HepG2 (cell line): ENCODE data around the gene FGF21. TPM values are rescaled to one million over a fixed set of nuclear protein-coding genes. Genes with fewer than 3 reads are reported as not detected.
A peak's percentile ranks its signal among the peaks of the same experiment; 100 is the strongest.

Experiments used
- ELF1 ChIP-seq: sonication (generic); formaldehyde crosslinking; IDR thresholded peaks from 2 replicates; pipeline ENCODE4 v1.4.0; 2020; ENCODE audit warnings: missing genetic modification reagents
- ERF ChIP-seq: IDR thresholded peaks from 2 replicates; pipeline ENCODE4 v1.6.1; 2018; ENCODE audit warnings: missing biosample characterization, missing genetic modification reagents
- FOXP1 ChIP-seq, 2 experiments: fragments of 450-650 bp in 1 of 2; IDR thresholded peaks; 2 replicates each; pipeline ENCODE4 v1.6.1; 2017 to 2018; ENCODE audit warnings: antibody characterized with exemption in 1 of 2
- HDAC2 ChIP-seq: sonication (generic); formaldehyde crosslinking; IDR thresholded peaks from 2 replicates; pipeline ENCODE4 v1.4.0; 2020; ENCODE audit warnings: missing genetic modification reagents
- HOXA5 ChIP-seq: sonication (generic); formaldehyde crosslinking; IDR thresholded peaks from 2 replicates; pipeline ENCODE4 v1.4.0; 2020; ENCODE audit warnings: missing genetic modification reagents
- MAZ ChIP-seq, 2 experiments: sonication (generic) in 1 of 2; formaldehyde crosslinking in 1 of 2; IDR thresholded peaks; 2 replicates each; pipeline versions ENCODE4 v1.5.0 to v1.6.1; 2012 to 2020; ENCODE audit warnings: low read depth in 2 of 2, mild to moderate bottlenecking in 2 of 2, borderline replicate concordance in 1 of 2, improper control_type of control experiment in 1 of 2, low read length in 1 of 2, missing genetic modification reagents in 1 of 2, moderate library complexity in 1 of 2
- MYNN ChIP-seq: sonication (generic); formaldehyde crosslinking; IDR thresholded peaks from 2 replicates; pipeline ENCODE4 v1.4.0; 2020; ENCODE audit warnings: mild to moderate bottlenecking, low read depth, missing genetic modification reagents
- NCOA2 ChIP-seq: sonication (generic); formaldehyde crosslinking; IDR thresholded peaks from 2 replicates; pipeline ENCODE4 v1.8.0; 2022; ENCODE audit warnings: inconsistent platforms
- NR2C2 ChIP-seq: sonication (generic); formaldehyde crosslinking; IDR thresholded peaks from 2 replicates; pipeline ENCODE4 v1.4.0; 2020; ENCODE audit warnings: missing genetic modification reagents, mild to moderate bottlenecking, moderate library complexity, borderline replicate concordance
- RARG ChIP-seq: sonication (generic); formaldehyde crosslinking; IDR thresholded peaks from 2 replicates; pipeline ENCODE4 v1.4.0; 2020; ENCODE audit warnings: low read depth, mild to moderate bottlenecking, missing genetic modification reagents
- SOX13 ChIP-seq, 3 experiments: fragments of 450-650 bp in 1 of 3; sonication (generic) in 1 of 3; formaldehyde crosslinking in 1 of 3; IDR thresholded peaks in 2 of 3; conservative IDR thresholded peaks in 1 of 3; 2 replicates each; pipeline versions ENCODE4 v1.5.0 to v1.6.1; 2016 to 2020; ENCODE audit warnings: antibody characterized with exemption in 1 of 3, mild to moderate bottlenecking in 1 of 3, missing compliant biosample characterization in 1 of 3, missing genetic modification reagents in 1 of 3, moderate library complexity in 1 of 3
- SPEN ChIP-seq: sonication (generic); formaldehyde crosslinking; IDR thresholded peaks from 2 replicates; pipeline ENCODE4 v1.5.1; 2020; ENCODE audit warnings: low read depth, mild to moderate bottlenecking, missing genetic modification reagents
- TBX2 ChIP-seq: sonication (generic); formaldehyde crosslinking; IDR thresholded peaks from 2 replicates; pipeline ENCODE4 v1.5.0; 2020; ENCODE audit warnings: missing genetic modification reagents, mild to moderate bottlenecking, borderline replicate concordance
- TCF7 ChIP-seq: sonication (generic); IDR thresholded peaks from 2 replicates; pipeline ENCODE4 v1.6.1; 2016; ENCODE audit warnings: antibody characterized with exemption, low read depth
- TCF7L2 ChIP-seq: IDR thresholded peaks from 2 replicates; pipeline ENCODE4 v1.6.1; 2011; ENCODE audit warnings: mild to moderate bottlenecking, low read depth, low read length, moderate library complexity
- WIZ ChIP-seq: sonication (generic); formaldehyde crosslinking; IDR thresholded peaks from 2 replicates; pipeline ENCODE4 v1.5.1; 2020; ENCODE audit warnings: mild to moderate bottlenecking, missing genetic modification reagents
- ZBTB49 ChIP-seq: sonication (generic); formaldehyde crosslinking; IDR thresholded peaks from 2 replicates; pipeline ENCODE4 v1.4.0; 2020; ENCODE audit warnings: missing genetic modification reagents, borderline replicate concordance
- ZFY ChIP-seq: sonication (generic); formaldehyde crosslinking; IDR thresholded peaks from 2 replicates; pipeline ENCODE4 v1.4.0; 2020; ENCODE audit warnings: missing genetic modification reagents
- ZNF205 ChIP-seq: IDR thresholded peaks from 2 replicates; pipeline ENCODE4 v1.6.1; 2018; ENCODE audit warnings: missing biosample characterization, missing genetic modification reagents
- ZNF335 ChIP-seq: sonication (generic); formaldehyde crosslinking; IDR thresholded peaks from 2 replicates; pipeline ENCODE4 v1.4.0; 2020; ENCODE audit warnings: missing genetic modification reagents
- polyA plus RNA-seq, 8 experiments: library from polyadenylated mRNA; depleted of rRNA in 3 of 8; stranded (reverse) in 7 of 8; unstranded in 1 of 8; fragments of >200 nt; fragmentation: Illumina TruSeq in 4 of 8; extraction: Trizol in 4 of 8; gene quantifications; 2 replicates each; pipeline versions ENCODE4 v1.2.1 to v1.2.3, GENCODE V29; 2011 to 2016; ENCODE audit warnings: low read depth in 4 of 8, missing spikeins in 1 of 8, mixed read lengths in 1 of 8; ENCODE audit not compliant: insufficient read depth in 1 of 8
- total RNA-seq, 5 experiments: library from RNA; depleted of rRNA; stranded (reverse); fragments of >200 nt; fragmentation: Illumina TruSeq; extraction: Trizol; gene quantifications; 2 replicates each; pipeline ENCODE4 v1.2.3, GENCODE V29; 2016; ENCODE audit warnings: low read depth in 1 of 5
- TF ChIP-seq, protein P1 (sequence below): sonication (generic); formaldehyde crosslinking; IDR thresholded peaks from 2 replicates; pipeline ENCODE4 v1.8.0; 2022; ENCODE audit warnings: mild to moderate bottlenecking, missing genetic modification reagents, moderate library complexity
- TF ChIP-seq, protein P2 (sequence below): sonication (generic); formaldehyde crosslinking; IDR thresholded peaks from 2 replicates; pipeline ENCODE4 v1.4.0; 2020; ENCODE audit warnings: missing genetic modification reagents
- TF ChIP-seq, protein P3 (sequence below): IDR thresholded peaks from 2 replicates; pipeline ENCODE4 v1.6.1; 2016; ENCODE audit warnings: missing genetic modification reagents, missing compliant biosample characterization

The FGF21 gene
- total and polyA plus RNA-seq, 2 of the 13 experiments (the other 11 are each of a cell fraction or from before 2014, with no cell fraction given), result 0.17 TPM; not detected in 1

GRCh38 chr19:48780631-48781391 is 25.5 kb downstream of the FGF21 start (continued):
- TF ChIP-seq, protein P1, sequence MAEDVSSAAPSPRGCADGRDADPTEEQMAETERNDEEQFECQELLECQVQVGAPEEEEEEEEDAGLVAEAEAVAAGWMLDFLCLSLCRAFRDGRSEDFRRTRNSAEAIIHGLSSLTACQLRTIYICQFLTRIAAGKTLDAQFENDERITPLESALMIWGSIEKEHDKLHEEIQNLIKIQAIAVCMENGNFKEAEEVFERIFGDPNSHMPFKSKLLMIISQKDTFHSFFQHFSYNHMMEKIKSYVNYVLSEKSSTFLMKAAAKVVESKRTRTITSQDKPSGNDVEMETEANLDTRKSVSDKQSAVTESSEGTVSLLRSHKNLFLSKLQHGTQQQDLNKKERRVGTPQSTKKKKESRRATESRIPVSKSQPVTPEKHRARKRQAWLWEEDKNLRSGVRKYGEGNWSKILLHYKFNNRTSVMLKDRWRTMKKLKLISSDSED (CRISPR knock-in tag), result no peak
- peak; percentile 19; the same call in 1 of the 2 replicates for TF ChIP-seq ERF (CRISPR knock-in tag)
- TF ChIP-seq TBX2 (CRISPR knock-in tag), result peak; percentile 32; the same call in 1 of the 2 replicates
- no peak for TF ChIP-seq SPEN
- TF ChIP-seq SOX13 (IDR thresholded peaks at IDR 0.05), result no peak
- peak in 1 of 2 experiments; percentile 23; a peak in 1 of 4 replicates for TF ChIP-seq SOX13 (CRISPR knock-in tag; conservative IDR thresholded peaks at IDR 0.05 in 1 of 2, IDR thresholded peaks at IDR 0.05 in 1 of 2)
- 0 out of 2 replicates have a peak, but pooled peaks have one; percentile 18 for TF ChIP-seq MAZ (IDR thresholded peaks at IDR 0.05; ENCODE audit: borderline replicate concordance, low read depth, low read length)
- no peak for TF ChIP-seq MAZ (CRISPR knock-in tag; IDR thresholded peaks at IDR 0.05; ENCODE audit: low read depth)
- TF ChIP-seq MYNN (CRISPR knock-in tag), result no peak
- TF ChIP-seq TCF7, result peak; percentile 72
- TF ChIP-seq WIZ (CRISPR knock-in tag), result no peak
- TF ChIP-seq HDAC2 (CRISPR knock-in tag), result peak; percentile 47
- TF ChIP-seq ZFY, result 0 out of 2 replicates have a peak, but pooled peaks have one; percentile 24
- TF ChIP-seq, protein P2, sequence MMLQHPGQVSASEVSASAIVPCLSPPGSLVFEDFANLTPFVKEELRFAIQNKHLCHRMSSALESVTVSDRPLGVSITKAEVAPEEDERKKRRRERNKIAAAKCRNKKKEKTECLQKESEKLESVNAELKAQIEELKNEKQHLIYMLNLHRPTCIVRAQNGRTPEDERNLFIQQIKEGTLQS, result peak; percentile 64
- TF ChIP-seq TCF7L2, result no peak
- TF ChIP-seq NR2C2 (CRISPR knock-in tag), result 0 out of 2 replicates have a peak, but pooled peaks have one; percentile 28
- TF ChIP-seq RARG (CRISPR knock-in tag), result no peak
- no peak for TF ChIP-seq FOXP1 (IDR thresholded peaks at IDR 0.05)
- peak; percentile 42; the same call in 1 of the 2 replicates for TF ChIP-seq FOXP1 (CRISPR knock-in tag; IDR thresholded peaks at IDR 0.05)
- TF ChIP-seq ZBTB49 (CRISPR knock-in tag), result no peak
- TF ChIP-seq ZNF205 (CRISPR knock-in tag), result no peak
- 0 out of 2 replicates have a peak, but pooled peaks have one; percentile 34 for TF ChIP-seq ZNF335
- TF ChIP-seq HOXA5 (CRISPR knock-in tag), result peak; percentile 90
- peak; percentile 56 for TF ChIP-seq NCOA2 (CRISPR knock-in tag)
- TF ChIP-seq, protein P3, sequence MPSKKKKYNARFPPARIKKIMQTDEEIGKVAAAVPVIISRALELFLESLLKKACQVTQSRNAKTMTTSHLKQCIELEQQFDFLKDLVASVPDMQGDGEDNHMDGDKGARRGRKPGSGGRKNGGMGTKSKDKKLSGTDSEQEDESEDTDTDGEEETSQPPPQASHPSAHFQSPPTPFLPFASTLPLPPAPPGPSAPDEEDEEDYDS, result peak; percentile 68
- TF ChIP-seq ELF1, result 0 out of 2 replicates have a peak, but pooled peaks have one; percentile 10
